GM13977 (cell line): ENCODE data around the gene MPP3.

Experiments
- DNase-seq: peaks from one replicate; pipeline ENCODE4 v3.0.0; 2012; ENCODE audit warnings: low spot score
- CTCF ChIP-seq: IDR thresholded peaks from 2 replicates; pipeline ENCODE4 v1.5.1; 2012; ENCODE audit warnings: mild to moderate bottlenecking, control low read depth; ENCODE audit not compliant: insufficient read depth; ENCODE audit errors: extremely low read depth, missing control alignments
- in situ Hi-C: fragments of 300-500 bp; cut with MboI; formaldehyde crosslinking; loops from one replicate; pipeline ENCODE4 v1.12.0; 2022; ENCODE audit warnings: low sequenced_read_pairs, low pct_unique_long_range_greater_than_20kb, mixed read lengths, inconsistent platforms; ENCODE audit not compliant: unreplicated experiment

MPP3 gene

DNA sequence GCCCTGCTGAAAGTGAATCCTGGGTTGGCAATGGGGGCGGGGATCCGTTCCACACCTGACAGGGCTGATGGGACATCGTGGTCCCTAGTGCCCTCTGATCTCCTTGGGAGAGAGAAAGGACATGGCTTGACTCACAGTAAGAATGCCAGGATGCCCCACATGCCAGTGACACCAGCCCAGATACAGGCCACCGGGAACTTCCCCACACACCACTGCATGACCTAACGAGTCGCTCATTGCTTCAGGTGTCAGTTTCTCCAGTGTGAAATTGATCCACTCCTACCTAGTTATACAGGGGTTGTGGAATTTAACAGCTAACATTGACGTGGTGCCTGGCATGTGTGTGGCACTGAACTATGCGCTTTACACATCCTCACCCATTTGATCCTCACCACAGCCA lies 21.6 kb upstream of the MPP3 start:
- TF ChIP-seq CTCF: no peak
- in situ Hi-C loops: no loop called here

GRCh38 chr17:43853546-43853945 lies 20.6 kb upstream of the MPP3 start:
- no peak for DNase-seq
- TF ChIP-seq CTCF: no peak
- in situ Hi-C loops: no loop called here

More for the DNA sequence above, 21.6 kb upstream of the MPP3 start:
- no peak for DNase-seq

GRCh38 chr17:43852571-43852970 lies 19.6 kb upstream of the MPP3 start:
- no peak for DNase-seq
- in situ Hi-C loops: no loop called here
- TF ChIP-seq CTCF: no peak

DNA sequence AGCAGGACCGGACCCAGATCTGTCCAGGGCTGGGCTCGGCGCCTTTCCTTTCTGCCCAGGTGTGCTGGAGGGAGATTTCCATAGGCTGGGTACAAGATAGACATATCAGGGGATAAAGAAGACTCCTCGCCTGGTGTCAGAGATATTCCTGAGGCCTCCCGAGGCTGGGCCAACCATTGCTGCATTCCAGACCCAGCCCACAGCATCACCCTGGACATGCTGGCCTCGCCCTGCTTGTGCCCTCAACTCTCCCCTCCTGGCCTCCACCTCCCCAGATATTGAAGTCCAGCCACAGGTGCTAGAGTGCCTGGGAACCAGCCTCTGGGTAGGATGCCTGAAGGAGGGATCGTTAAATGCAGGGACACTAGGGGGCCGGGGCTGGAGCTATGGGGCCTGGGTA lies 16.2 kb upstream of the MPP3 start:
- in situ Hi-C loops: no loop called here
- DNase-seq: no peak

DNA sequence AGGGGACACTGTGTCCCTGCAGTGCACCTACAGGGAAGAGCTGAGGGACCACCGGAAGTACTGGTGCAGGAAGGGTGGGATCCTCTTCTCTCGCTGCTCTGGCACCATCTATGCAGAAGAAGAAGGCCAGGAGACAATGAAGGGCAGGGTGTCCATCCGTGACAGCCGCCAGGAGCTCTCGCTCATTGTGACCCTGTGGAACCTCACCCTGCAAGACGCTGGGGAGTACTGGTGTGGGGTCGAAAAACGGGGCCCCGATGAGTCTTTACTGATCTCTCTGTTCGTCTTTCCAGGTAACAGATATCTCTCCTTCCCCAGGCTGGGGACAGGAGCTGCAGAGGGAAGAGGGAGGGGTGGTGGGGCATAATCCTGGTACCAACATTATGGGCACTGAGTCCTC lies 15.7 kb upstream of the MPP3 start:
- no peak for DNase-seq
- TF ChIP-seq CTCF: no peak
- in situ Hi-C loops: no loop called here

More for the DNA sequence above, 16.2 kb upstream of the MPP3 start:
- no peak for TF ChIP-seq CTCF

GRCh38 chr17:43846963-43847371 lies 14.0 kb upstream of the MPP3 start, which contains the start of gene CD300LG:
CD300LG (plus strand) TSS chr17:43847176; CDS start chr17:43847217, 41 bp downstream.
- in situ Hi-C loops: no loop called here
- no peak for DNase-seq
- no peak for TF ChIP-seq CTCF

GRCh38 chr17:43846221-43846712 lies 13.3 kb upstream of the MPP3 start:
- TF ChIP-seq CTCF: peak; percentile 97
- in situ Hi-C loops: no loop called here
- DNase-seq: peak; percentile 91
